SU-DHL-6 (cell line): ENCODE data around the gene TFE3.

Experiments used
- H2AFZ ChIP-seq: fragments of 200-600 bp; sonication (generic); 2 replicates; pipeline ENCODE4 v1.6.1; 2014; ENCODE audit warnings: low read depth, mild to moderate bottlenecking, moderate library complexity, mixed read lengths, antibody characterized with exemption, low read length; ENCODE audit not compliant: severe bottlenecking
- H3F3A ChIP-seq: fragments of 200-600 bp; shearing (Covaris generic); 2 replicates; pipeline ENCODE4 v1.6.0; 2016; ENCODE audit warnings: antibody characterized with exemption, mild to moderate bottlenecking; ENCODE audit not compliant: insufficient read depth
- H3K27ac ChIP-seq: fragments of 200-600 bp; sonication (generic); 2 replicates; pipeline ENCODE4 v1.5.1; 2016; ENCODE audit warnings: low read depth, mild to moderate bottlenecking, low read length, moderate library complexity, mixed read lengths
- H3K27me3 ChIP-seq: fragments of 200-600 bp; sonication (generic), shearing (Covaris generic); 2 replicates; pipeline ENCODE4 v1.6.0; 2014; ENCODE audit warnings: mild to moderate bottlenecking, low read length
- H3K36me3 ChIP-seq: fragments of 200-600 bp; sonication (generic); 2 replicates; pipeline ENCODE4 v1.6.1; 2014; ENCODE audit warnings: mild to moderate bottlenecking, low read length, mixed read lengths
- H3K4me2 ChIP-seq: fragments of 300-600, 200-600 bp; shearing (Covaris generic), sonication (generic); 2 replicates; pipeline ENCODE4 v1.6.0; 2014; ENCODE audit warnings: low read length, low read depth, mild to moderate bottlenecking; ENCODE audit not compliant: poor library complexity, severe bottlenecking
- H3K4me3 ChIP-seq: fragments of 200-600 bp; sonication (generic); 2 replicates; pipeline ENCODE4 v1.5.1; 2014; ENCODE audit warnings: antibody characterized with exemption, low read length, mild to moderate bottlenecking, mixed read lengths; ENCODE audit not compliant: insufficient read depth, poor library complexity, severe bottlenecking
- H3K79me2 ChIP-seq: fragments of 200-600 bp; sonication (generic); 2 replicates; pipeline ENCODE4 v1.6.1; 2014; ENCODE audit warnings: mild to moderate bottlenecking, low read length, moderate library complexity; ENCODE audit not compliant: insufficient read depth
- H3K9ac ChIP-seq: fragments of 200-600 bp; sonication (generic); 2 replicates; pipeline ENCODE4 v1.7.0; 2014; ENCODE audit warnings: mild to moderate bottlenecking, low read length
- H3K9me2 ChIP-seq: fragments of 200-600 bp; sonication (generic); replicated peaks from 2 replicates; pipeline ENCODE4 v1.6.1; 2014; ENCODE audit warnings: low read length; ENCODE audit not compliant: insufficient read depth
- H3K9me3 ChIP-seq: fragments of 200-600 bp; sonication (generic); 2 replicates; pipeline ENCODE4 v1.6.1; 2014; ENCODE audit warnings: low read length, mixed read lengths; ENCODE audit not compliant: insufficient read depth
- H4K20me1 ChIP-seq: fragments of 200-600 bp; sonication (generic); 2 replicates; pipeline ENCODE4 v1.6.1; 2014; ENCODE audit warnings: low read depth, mild to moderate bottlenecking, antibody characterized with exemption, low read length, moderate library complexity, mixed read lengths
- CTCF ChIP-seq: fragments of 200-600 bp; sonication (generic); IDR thresholded peaks from one replicate; pipeline ENCODE4 v1.5.1; 2017; ENCODE audit warnings: antibody characterized with exemption, mild to moderate bottlenecking, low read length, moderate library complexity; ENCODE audit not compliant: insufficient read depth, poor library complexity, severe bottlenecking
- EZH2phosphoT487 ChIP-seq: fragments of 200-600 bp; sonication (generic), shearing (Covaris generic); conservative IDR thresholded peaks from 2 replicates; pipeline ENCODE4 v1.6.1; 2018; ENCODE audit warnings: mild to moderate bottlenecking, antibody characterized with exemption, low read length, moderate library complexity, mixed read lengths

The TFE3 gene

DNA sequence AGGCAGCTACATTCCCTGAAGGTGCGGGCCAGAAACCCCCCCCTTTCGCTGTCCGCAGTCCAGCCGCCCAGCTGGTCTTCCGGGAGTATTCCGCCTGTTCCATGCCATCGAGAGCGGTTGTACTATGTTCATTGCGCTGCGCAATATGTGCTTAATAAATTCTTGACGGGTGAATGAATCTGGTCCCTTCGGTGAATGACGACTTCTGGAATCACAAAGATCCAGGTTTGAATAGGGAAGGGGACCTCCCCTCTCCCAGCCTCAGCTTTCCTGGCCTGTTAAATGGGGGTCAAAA lies 777 bp upstream of the TFE3 start:
- H3K4me2 ChIP-seq: peak overlapping the region; percentile 76
- H3K4me3 ChIP-seq: no peak overlapping the region
- H4K20me1 ChIP-seq: no peaks in the 10 kb centered on the region
- H3K9ac ChIP-seq: peak overlapping the region; percentile 60
- no peaks in the 10 kb centered on the region for H3F3A ChIP-seq
- H3K27me3 ChIP-seq: no peaks in the 10 kb centered on the region
- H3K9me3 ChIP-seq: no peaks in the 10 kb centered on the region
- H3K9me2 ChIP-seq: no peaks in the 10 kb centered on the region
- no peak overlapping the region for H3K27ac ChIP-seq
- no peaks in the 10 kb centered on the region for H3K79me2 ChIP-seq
- peak overlapping the region; percentile 98 for H2AFZ ChIP-seq
- no peaks in the 10 kb centered on the region for H3K36me3 ChIP-seq
- no peak for TF ChIP-seq EZH2phosphoT487
- TF ChIP-seq CTCF: no peak

GRCh38 chrX:49042581-49043219 lies 457 bp downstream of the TFE3 start:
- TF ChIP-seq CTCF (no peak), EZH2phosphoT487 (no peak)
- Histone ChIP-seq H3K9me3 (no peaks in the 10 kb centered on the region), H4K20me1 (no peaks in the 10 kb centered on the region), H3K79me2 (no peaks in the 10 kb centered on the region), H3F3A (no peaks in the 10 kb centered on the region), H2AFZ (peak overlapping the region; percentile 35), H3K9ac (peak overlapping the region; percentile 67), H3K27ac (no peak overlapping the region), H3K4me2 (peak overlapping the region; percentile 61), H3K4me3 (peak overlapping the region; percentile 64), H3K36me3 (no peaks in the 10 kb centered on the region), H3K9me2 (no peaks in the 10 kb centered on the region), H3K27me3 (no peaks in the 10 kb centered on the region)

DNA sequence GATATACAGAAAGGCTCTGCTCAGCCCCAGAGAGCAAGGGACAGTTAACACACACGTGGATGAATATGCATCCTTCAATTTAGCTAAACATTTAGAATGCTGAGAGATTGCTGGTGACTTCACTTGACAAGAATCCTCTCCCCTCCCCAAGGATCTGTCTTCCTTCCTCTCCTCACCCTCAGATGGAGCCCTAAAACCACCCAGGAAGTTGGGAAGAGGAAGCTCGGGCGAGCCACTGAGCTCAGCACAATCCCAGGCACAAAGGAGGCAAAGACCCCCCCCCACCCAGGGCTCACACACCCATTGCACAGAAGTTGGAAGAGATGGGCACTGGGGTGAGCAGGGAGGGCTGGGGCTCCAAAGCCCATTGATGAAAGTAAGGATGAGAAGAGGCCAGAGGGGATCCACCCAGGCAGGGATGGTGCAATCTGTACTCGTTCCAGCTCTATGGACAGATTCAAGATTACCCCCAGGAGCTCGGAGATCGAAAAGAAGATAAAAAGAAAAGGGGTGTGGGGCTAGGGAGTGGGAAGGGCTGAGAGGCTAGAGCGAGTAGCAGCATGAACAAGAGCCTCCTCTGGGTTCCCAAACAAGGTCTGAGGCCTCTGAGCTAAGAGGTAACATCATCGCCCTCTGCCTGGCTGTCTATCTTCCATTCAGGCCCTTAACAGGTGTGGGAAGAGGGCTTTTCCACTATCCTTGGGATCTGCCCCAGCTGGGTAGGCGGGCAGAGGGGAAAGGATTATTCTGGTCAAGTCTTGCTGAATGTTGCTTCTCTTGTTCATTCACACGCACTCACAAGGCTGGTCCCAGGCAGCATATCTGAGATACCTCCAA lies 1.2 kb downstream of the TFE3 start:
- no peaks in the 10 kb centered on the region for H3F3A ChIP-seq
- no peak for TF ChIP-seq EZH2phosphoT487
- no peak for TF ChIP-seq CTCF
- no peak overlapping the region for H3K27ac ChIP-seq

More for the DNA sequence above, 1.2 kb downstream of the TFE3 start:
- Histone ChIP-seq H3K4me2 (peak overlapping the region; percentile 61), H3K79me2 (no peaks in the 10 kb centered on the region), H2AFZ (no peak overlapping the region), H3K4me3 (peak overlapping the region; percentile 64), H3K9ac (peak overlapping the region; percentile 67), H3K27me3 (no peaks in the 10 kb centered on the region), H3K36me3 (no peaks in the 10 kb centered on the region), H4K20me1 (no peaks in the 10 kb centered on the region), H3K9me2 (no peaks in the 10 kb centered on the region), H3K9me3 (no peaks in the 10 kb centered on the region)
